ENCODE data around the gene EXOC3L4.
"Not testable (repeated sequence)": the region's sequence is repeated elsewhere in the genome, so short reads cannot be mapped to it uniquely, and the experiment has no call there.

EXOC3L4 gene

DNA sequence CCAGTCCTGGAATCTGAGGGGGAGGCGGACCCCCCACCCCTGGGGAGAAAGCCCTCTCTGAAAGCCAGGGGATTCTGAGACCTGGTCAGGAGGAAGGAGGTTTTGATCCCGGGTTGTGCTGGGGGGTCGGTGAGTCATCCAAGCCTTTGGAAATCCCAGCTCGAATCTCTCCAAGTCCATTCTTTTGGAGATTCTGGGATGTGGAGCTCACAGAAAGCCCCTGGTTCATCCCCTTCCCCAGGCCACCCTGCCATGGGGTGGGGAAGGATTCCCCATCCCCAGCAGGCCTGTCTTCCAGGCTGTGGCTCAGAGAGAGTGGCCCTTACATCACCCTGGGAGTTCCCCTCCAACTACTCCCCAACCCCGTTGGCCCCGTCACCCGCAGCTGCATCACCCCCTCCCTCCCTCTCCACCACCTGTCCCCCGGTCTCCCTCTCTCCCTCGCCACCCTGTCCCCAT, 14.3 kb downstream of the EXOC3L4 start:
- no peak for DNase-seq

- DNase-seq: no peak
Measured at GRCh38 chr14:103109535-103110441, 15.3 kb downstream of the EXOC3L4 start.

DNA sequence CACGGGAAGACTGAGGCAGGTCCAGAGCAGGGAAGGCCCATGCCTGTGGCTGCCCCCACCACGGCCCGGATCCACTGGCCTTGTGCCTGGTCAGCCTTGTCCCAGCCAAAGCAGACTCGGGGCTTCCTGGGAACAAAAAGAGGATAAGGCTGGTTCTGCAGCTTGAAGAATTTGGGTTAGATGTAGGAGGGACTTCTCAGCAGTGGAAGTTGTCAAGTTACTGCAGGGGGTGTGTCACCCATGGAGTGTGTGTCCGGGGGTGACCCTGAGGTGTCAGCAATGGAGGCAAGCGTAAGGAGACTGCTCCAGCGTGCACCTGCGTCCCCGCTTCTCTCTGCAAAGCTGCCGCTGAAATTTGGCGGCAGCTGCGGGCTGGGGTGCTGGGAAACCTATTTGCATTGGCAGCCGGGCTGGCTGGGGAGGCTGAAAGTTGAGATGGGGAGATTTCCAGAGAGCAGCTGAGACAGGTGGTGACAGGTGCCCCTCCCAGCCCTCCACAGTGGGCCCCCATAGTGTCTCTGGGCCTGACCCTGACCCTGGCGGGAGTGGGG, 16.2 kb downstream of the EXOC3L4 start:
- peak; percentile 62 for DNase-seq

GRCh38 chr14:103111232-103111868, 16.8 kb downstream of the EXOC3L4 start:
- DNase-seq: peak; percentile 62

DNA sequence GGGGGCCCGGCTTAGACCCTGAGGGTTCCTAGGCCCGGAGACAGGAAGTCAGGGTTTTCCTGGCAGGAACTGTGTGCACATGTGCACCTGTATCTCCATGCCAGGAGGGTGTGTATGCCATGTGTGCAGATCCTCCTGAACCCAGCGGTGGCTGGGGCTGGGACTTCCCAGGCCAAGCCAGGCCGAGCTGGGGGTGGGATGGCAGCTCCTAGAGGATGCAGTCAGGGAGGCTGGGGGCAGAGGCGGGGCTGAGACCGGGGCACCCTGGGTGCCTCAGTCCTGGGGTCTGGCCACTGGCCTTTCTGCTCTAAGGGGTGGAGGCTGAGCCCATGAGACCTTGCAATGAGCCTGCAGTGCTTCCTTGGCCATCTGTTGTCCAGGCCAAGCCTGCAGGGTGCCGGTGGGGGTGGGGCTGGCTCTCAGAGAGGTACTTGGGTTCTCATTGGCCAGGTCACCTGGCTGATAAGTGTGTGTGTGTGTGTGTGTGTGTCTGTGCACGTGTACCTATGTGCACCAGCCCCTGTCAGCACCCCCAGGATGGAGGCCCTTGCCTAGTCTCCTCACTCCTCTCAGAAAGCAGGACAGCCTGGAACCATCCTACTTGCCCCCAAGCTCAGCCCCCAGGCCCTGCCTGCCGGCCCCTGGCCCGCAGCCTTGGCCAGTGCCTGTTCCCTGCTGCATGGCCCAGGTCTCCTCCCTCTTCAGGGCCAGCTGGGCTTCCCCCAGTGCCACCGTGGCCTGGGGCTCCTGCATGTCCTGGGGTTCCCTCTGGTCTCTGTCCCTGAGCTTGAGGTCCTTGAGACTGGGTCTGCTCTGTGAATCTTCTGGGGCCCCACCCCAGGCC, 18.1 kb downstream of the EXOC3L4 start:
- no peak for DNase-seq

DNA sequence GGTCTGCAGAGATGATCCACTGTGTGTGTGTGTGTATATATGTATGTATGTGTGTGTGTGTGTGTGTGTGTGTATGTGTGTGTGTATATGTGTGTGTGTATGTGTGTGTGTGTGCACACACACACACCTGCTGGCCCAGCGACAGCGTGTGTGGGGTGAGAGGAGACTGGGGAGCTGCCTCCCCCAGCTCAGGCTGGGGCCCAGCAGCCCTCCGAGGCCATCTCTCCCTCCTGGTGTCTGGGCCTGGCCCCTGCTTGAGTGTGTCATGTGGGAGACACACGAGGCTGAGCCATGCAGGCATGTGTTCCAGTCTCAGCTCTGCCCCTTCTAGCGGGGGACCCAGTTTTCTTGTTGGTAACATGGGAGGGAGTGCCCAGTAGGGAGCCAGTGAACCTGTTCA, 18.8 kb downstream of the EXOC3L4 start:
- no peak for DNase-seq

GRCh38 chr14:103113774-103114173, 19.2 kb downstream of the EXOC3L4 start:
- DNase-seq: no peak

DNA sequence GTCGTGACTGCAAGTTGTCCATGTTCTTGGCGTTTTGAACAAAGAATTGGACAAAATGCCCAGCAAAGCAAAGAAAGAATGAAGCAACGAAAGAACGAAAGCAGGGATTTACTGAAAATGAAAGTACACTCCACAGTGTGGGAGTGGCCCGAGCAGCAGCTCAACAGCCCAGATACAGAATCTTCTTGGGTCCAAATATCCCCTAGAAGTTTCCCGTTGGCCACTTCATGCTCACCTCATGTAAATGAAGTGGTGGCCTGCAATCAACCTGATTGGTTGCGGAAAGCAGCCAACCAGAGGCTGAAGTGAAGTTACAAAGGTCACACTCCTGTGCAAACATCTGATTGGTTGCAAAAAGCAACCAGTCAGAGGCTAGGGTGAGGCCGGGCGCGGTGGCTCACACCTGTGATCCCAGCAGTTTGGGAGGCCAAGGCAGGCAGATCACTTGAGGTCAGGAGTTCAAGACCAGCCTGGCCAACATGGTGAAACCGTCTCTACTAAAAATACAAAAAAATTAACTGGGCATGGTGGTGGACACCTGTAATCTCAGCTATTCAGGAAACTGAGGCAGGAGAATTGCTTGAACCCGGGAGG, 20.7 kb downstream of the EXOC3L4 start:
- DNase-seq: not testable (repeated sequence)

DNA sequence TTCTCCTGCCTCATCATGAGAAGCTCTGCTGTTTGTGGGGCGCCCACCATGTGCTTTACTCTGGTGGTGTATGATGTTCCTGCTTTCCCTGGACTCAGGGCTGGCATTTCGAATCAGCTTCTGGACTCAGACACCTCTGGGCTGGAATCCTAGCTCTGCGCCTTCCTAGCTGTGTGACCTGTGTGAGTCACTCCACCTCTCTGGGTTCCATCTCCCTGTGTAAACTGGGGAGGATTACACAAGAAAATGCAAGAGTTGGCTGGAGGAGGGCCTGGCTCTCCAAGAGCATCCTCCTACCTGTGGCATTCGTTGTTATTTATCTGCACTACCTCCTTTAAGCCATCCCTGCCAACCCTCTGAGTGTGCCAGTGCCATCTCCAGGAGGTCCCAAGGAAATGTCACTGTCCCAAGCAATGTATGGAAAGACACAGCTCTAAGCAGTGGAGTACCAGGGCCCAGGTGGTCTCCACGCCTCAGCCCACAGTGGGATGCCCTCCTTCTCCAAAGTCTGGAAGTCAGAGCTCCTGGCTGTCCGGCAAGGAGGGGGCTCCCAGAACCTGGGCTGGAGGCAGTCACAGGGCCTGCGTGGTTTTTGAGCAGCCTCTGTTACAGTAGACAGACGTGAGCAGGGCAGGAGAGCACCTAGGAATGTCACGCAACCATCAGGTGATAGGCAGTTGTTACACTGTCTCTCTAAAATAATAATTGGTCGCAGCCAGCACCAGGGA, 21.5 kb downstream of the EXOC3L4 start:
- DNase-seq: no peak

GRCh38 chr14:103116636-103117035, 22.1 kb downstream of the EXOC3L4 start:
- no peak for DNase-seq

DNA sequence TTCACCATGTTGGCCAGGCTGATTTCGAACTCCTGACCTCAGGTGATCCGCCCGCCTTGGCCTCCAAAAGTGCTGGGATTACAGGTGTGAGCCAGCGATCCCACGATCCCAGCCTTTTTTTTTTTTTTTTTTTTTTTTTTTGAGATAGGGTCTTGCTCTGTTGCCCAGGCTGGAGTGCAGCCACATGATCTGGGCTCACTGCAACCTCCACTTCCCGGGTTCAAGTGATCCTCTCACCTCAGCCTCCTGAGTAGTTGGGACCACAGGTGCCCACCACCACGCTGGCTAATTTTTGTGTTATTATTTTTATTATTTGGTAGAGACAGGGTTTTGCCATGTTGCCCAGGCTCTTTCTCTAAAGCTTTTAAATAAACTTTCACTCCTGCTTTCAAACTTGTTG, 23.0 kb downstream of the EXOC3L4 start:
- not testable (repeated sequence) for DNase-seq

DNA sequence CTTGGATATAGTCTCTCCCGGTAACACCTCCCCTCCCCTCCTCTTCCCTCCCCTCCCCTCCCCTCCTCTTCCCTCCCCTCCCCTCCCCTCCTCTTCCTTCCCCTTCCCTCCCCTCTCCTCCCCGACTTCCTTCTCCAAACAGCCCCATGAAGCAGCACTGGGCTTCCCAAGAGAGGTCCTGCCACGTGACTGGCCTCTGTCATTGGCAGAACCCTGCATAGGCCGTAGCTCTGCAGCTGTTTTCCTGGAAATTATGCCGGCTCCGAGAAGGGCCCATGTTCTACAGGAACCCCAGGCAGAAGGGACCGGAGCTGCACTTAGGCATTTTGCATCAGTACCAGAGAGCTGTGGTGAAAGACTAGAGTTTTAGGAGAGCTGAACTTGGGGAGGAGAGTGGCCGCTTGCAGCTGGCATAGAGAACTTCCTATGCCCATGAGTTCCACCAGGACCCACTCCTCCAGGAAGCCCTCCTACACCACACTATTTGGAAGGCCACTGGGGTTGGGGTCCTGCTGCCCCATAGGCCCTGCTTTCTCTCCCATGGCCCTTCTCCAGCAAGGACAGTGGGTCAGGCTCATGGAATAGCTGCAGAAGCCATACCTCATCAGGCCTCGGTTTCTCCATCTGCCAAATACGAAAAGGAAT, 23.6 kb downstream of the EXOC3L4 start:
- no peak for DNase-seq

DNA sequence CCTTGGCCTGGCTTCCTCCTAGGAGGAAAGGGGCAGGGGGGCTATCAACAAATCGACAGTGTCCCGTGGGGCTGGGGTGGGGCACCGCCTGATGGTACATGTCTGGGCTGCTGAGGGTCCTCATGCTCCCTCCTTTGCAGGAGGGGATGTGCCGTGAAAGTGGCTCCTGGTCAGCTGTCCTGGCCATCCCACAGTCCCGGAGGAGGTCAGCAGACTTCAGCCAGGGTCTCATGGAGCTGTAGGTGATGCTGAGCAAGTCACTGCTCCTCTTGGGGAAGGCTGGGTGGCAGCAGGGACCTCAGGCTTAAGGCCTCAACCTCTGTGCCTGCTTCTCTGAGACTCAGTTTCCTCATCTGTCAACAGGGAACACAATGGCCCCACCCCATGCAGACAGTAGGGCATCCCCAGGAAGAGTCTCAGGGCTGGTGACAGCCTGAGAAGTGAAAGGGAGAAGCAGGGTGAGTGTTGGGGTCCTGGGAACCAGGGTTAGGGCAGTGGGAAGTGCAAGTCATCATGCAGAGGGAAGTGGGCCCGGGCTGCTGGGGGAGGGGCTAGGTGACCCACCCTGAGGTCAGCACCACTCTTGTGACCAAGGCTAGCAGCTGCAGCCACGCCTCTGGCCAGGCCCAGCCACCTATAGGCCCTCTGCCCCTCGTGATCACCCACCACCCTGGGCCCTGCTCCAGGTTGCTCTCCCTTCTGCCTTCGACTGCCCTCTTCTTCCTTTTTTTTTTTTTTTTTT, 24.3 kb downstream of the EXOC3L4 start:
- DNase-seq: no peak

- DNase-seq: not testable (repeated sequence)
Measured at GRCh38 chr14:103119527-103119926, 25.0 kb downstream of the EXOC3L4 start.

DNA sequence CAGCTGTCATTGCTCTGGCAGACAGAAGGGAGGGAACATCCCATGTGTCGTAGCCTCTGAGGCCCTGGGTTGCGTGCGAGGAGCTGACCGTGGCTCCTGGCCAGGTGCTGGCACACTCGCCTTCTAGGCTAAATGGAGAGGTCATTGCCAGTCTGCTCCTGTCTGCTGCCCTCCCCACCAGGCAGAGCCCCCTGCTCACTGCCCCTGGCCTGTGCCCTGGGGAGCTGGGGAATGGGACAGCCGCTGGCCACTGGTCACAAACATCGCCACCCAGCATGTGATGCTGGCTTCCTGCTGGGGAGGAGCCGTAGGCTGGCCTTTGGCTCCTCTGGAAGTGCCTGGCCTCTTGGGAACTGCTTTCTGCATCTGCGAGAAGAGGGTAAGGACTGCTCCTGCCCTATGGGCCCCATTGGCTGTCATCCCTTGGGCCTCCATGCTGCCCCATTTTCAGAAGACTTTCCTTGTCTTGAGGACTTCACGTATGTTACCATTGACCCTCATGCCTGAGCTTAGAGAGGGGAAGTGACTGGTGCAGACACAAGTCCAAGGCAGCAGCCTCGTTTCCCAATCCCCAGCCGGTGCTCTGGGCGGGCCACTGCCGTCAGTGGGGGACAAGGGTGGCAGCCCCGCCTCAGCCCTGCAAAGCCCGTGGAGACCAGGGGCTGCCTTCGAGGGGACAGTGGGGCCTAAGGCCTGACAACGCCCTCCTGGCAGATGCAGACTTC, 26.8 kb downstream of the EXOC3L4 start:
- DNase-seq: no peak

DNA sequence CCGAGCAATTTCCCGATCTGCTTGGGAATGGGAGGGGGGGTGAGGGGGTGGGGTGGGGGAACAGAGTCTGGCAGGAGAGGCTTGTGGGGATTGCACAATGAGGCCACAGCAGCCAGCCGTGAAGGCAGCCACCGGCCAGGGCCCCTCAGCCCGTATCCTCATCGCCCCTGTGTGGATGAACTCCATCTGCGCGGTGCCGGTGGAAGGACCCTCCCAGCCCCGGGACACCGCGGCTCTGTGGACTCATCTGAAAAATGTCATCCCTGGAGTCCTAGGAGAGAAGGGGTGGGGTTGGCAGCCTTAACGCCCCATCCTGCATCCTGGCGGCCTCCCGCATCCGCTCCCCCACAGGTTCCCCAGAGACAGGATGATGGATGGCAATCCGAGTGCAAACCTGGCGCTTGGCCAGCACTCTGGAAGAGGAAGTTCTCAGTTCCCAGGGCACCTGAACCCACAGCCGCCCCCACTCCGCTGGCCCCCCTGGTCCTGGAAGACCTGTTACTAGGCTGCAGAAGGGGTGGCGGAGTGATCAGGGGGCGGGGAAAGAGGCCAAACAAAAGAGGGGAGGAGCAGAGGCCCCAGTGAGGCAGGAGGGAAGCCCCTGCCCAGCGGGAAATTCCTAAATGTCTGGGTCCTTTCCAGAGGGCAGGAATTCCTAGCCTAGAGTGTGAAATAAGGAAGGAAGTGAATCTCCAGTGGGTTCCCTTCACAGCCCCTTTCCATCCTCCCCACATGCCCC, 27.5 kb downstream of the EXOC3L4 start:
- peak; percentile 78 for DNase-seq

DNA sequence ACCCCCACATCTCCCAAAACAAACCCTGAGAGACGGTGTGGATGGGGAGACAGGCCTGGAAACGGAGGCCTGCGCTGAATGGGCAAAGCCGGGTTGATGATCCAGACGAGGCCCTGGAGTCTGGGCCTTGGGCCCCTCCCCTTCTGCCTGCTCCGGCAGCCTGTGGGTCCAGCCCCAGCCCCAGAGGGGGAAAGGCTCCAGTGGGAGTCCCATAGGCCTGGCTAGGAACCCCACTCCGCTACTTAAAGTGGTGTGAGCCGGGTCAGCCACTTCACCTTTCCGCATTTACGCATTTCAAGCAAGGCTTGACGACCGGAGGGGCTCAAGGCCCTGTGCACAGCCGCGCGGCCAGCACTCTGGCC, 28.0 kb downstream of the EXOC3L4 start:
- no peak for DNase-seq

DNA sequence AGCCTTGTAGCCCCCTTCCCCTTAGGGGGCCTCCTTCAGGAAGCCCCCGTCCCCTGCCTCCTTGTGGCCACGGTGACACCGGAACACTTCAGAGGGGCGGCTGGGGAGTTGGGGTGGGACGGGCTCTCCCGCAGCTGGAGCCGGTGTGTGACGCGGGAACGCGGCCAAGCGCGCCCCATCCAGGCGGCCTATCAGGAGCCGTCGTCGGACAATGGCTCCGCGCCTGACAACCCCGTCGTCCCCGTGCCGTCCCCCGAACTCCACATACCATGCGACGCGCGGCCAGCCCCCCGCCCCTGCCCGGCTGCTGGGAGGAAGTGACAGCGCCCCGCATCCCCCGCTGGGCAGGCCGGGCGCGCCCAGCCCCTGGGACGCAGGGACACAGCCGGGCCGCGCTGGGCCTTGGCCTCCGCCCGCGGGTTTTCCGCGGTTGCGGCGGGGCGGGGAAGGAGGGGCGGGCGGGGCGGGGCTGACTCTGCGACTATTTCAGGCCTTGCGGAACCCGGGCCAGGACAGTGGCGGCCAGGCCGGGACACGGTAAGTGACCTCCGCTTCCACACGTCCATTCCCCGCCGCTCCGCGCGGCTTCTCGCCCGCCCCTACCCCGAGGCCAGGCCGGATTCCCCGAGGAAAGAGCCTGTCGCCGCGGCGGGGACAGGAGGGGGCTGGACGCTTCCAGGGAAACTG, 28.6 kb downstream of the EXOC3L4 start, which contains the start of gene TNFAIP2:
TNFAIP2 (plus strand) TSS at position 515 of the 687 bp plus-strand sequence. CDS start 2,997 bp downstream, outside the sequence.
- DNase-seq: no peak
